HEK293 (cell line): ENCODE results near the gene C2CD2L.

Experiments
- KLF10 ChIP-seq: fragments of 450-650 bp; IDR thresholded peaks from 2 replicates; pipeline ENCODE4 v1.5.1; 2018; ENCODE audit warnings: missing biosample characterization, mild to moderate bottlenecking, missing genetic modification characterization
- KLF16 ChIP-seq: fragments of 450-650 bp; formaldehyde crosslinking; IDR thresholded peaks from 2 replicates; pipeline ENCODE4 v1.5.1; 2017; ENCODE audit warnings: missing biosample characterization, missing genetic modification characterization
- PRDM10 ChIP-seq: fragments of 450-650 bp; formaldehyde crosslinking; IDR thresholded peaks from 2 replicates; pipeline ENCODE4 v1.5.1; 2016; ENCODE audit warnings: missing biosample characterization, missing genetic modification characterization
- RBAK ChIP-seq: fragments of 450-650 bp; formaldehyde crosslinking; IDR thresholded peaks from 2 replicates; pipeline ENCODE4 v1.5.1; 2016; ENCODE audit warnings: missing biosample characterization, missing genetic modification characterization
- ZBTB10 ChIP-seq: fragments of 450-650 bp; formaldehyde crosslinking; IDR thresholded peaks from 2 replicates; pipeline ENCODE4 v1.5.1; 2016; ENCODE audit warnings: missing biosample characterization, missing genetic modification characterization
- ZBTB17 ChIP-seq: fragments of 450-650 bp; formaldehyde crosslinking; IDR thresholded peaks from 2 replicates; pipeline ENCODE4 v1.5.1; 2016; ENCODE audit warnings: missing biosample characterization, missing genetic modification characterization
- ZBTB49 ChIP-seq: fragments of 450-650 bp; formaldehyde crosslinking; IDR thresholded peaks from 2 replicates; pipeline ENCODE4 v1.5.1; 2016; ENCODE audit warnings: missing biosample characterization, missing genetic modification characterization, low read depth
- ZBTB7A ChIP-seq: fragments of 450-650 bp; formaldehyde crosslinking; IDR thresholded peaks from 2 replicates; pipeline ENCODE4 v1.5.1; 2016; ENCODE audit warnings: low read depth, missing biosample characterization, missing genetic modification characterization
- ZNF169 ChIP-seq: fragments of 450-650 bp; formaldehyde crosslinking; IDR thresholded peaks from 2 replicates; pipeline ENCODE4 v1.5.1; 2016; ENCODE audit warnings: missing biosample characterization, missing genetic modification characterization
- ZNF174 ChIP-seq: fragments of 450-650 bp; formaldehyde crosslinking; IDR thresholded peaks from 2 replicates; pipeline ENCODE4 v1.5.0; 2017; ENCODE audit warnings: missing biosample characterization, mild to moderate bottlenecking, missing genetic modification characterization
- ZNF2 ChIP-seq: fragments of 450-650 bp; formaldehyde crosslinking; IDR thresholded peaks from 2 replicates; pipeline ENCODE4 v1.5.1; 2016; ENCODE audit warnings: missing biosample characterization, missing genetic modification characterization
- ZNF391 ChIP-seq: fragments of 450-650 bp; formaldehyde crosslinking; IDR thresholded peaks from 2 replicates; pipeline ENCODE4 v1.5.1; 2016; ENCODE audit warnings: low read depth, missing biosample characterization, missing genetic modification characterization, borderline replicate concordance
- ZNF501 ChIP-seq: fragments of 450-650 bp; formaldehyde crosslinking; IDR thresholded peaks from 2 replicates; pipeline ENCODE4 v1.5.1; 2016; ENCODE audit warnings: missing biosample characterization, missing genetic modification characterization
- ZNF544 ChIP-seq: fragments of 450-650 bp; formaldehyde crosslinking; IDR thresholded peaks from 2 replicates; pipeline ENCODE4 v1.5.0; 2017; ENCODE audit warnings: missing biosample characterization, missing genetic modification characterization
- ZNF549 ChIP-seq: fragments of 450-650 bp; IDR thresholded peaks from 2 replicates; pipeline ENCODE4 v1.5.1; 2018; ENCODE audit warnings: missing biosample characterization, missing genetic modification characterization, mild to moderate bottlenecking, inconsistent platforms, moderate library complexity
- ZNF610 ChIP-seq: fragments of 450-650 bp; formaldehyde crosslinking; IDR thresholded peaks from 2 replicates; pipeline ENCODE4 v1.5.1; 2016; ENCODE audit warnings: missing biosample characterization, missing genetic modification characterization, borderline replicate concordance
- ZNF658 ChIP-seq: fragments of 450-650 bp; formaldehyde crosslinking; IDR thresholded peaks from 2 replicates; pipeline ENCODE4; 2016; ENCODE audit warnings: missing biosample characterization, missing genetic modification characterization
- ZXDB ChIP-seq: fragments of 450-650 bp; formaldehyde crosslinking; IDR thresholded peaks from 2 replicates; pipeline ENCODE4 v1.5.1; 2016; ENCODE audit warnings: missing biosample characterization, missing genetic modification characterization
- TF ChIP-seq, protein P1 (sequence below): fragments of 450-650 bp; formaldehyde crosslinking; IDR thresholded peaks from 2 replicates; pipeline ENCODE4 v1.5.1; 2016; ENCODE audit warnings: missing biosample characterization, missing genetic modification characterization

C2CD2L gene

GRCh38 chr11:119095066-119095880, 11.9 kb upstream of the C2CD2L start (continued):
- TF ChIP-seq ZNF169 = peak; percentile 66; the same call in 1 of the 2 replicates
- no peak for TF ChIP-seq ZNF658 (tag by site-specific recombination)
- TF ChIP-seq ZNF391 (tag by site-specific recombination) = peak; percentile 77; the same call in 1 of the 2 replicates
- TF ChIP-seq ZNF2 (tag by site-specific recombination) = peak; percentile 97; the same call in 1 of the 2 replicates
- peak; percentile 54 for TF ChIP-seq ZBTB17
- no peak for TF ChIP-seq ZNF174 (tag by site-specific recombination)
- peak; percentile 79 for TF ChIP-seq KLF16
- TF ChIP-seq ZNF544 (tag by site-specific recombination) = no peak
- TF ChIP-seq ZNF549 = no peak
- TF ChIP-seq PRDM10 (tag by site-specific recombination) = no peak
- TF ChIP-seq, protein P1, sequence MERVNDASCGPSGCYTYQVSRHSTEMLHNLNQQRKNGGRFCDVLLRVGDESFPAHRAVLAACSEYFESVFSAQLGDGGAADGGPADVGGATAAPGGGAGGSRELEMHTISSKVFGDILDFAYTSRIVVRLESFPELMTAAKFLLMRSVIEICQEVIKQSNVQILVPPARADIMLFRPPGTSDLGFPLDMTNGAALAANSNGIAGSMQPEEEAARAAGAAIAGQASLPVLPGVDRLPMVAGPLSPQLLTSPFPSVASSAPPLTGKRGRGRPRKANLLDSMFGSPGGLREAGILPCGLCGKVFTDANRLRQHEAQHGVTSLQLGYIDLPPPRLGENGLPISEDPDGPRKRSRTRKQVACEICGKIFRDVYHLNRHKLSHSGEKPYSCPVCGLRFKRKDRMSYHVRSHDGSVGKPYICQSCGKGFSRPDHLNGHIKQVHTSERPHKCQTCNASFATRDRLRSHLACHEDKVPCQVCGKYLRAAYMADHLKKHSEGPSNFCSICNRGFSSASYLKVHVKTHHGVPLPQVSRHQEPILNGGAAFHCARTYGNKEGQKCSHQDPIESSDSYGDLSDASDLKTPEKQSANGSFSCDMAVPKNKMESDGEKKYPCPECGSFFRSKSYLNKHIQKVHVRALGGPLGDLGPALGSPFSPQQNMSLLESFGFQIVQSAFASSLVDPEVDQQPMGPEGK (tag by site-specific recombination) = no peak
- TF ChIP-seq ZNF501 = peak; percentile 96
- 0 out of 2 replicates have a peak, but pooled peaks have one; percentile 22 for TF ChIP-seq ZBTB7A (tag by site-specific recombination)
- 0 out of 2 replicates have a peak, but pooled peaks have one; percentile 14 for TF ChIP-seq RBAK (tag by site-specific recombination)
- no peak for TF ChIP-seq ZBTB49 (tag by site-specific recombination)
- TF ChIP-seq KLF10 (tag by site-specific recombination) = peak; percentile 71; the same call in 1 of the 2 replicates
- no peak for TF ChIP-seq ZNF610
- TF ChIP-seq ZXDB (tag by site-specific recombination) = peak; percentile 58; the same call in 1 of the 2 replicates
- 0 out of 2 replicates have a peak, but pooled peaks have one; percentile 59 for TF ChIP-seq ZBTB10 (tag by site-specific recombination)
